HG03469 (cell line): ENCODE data around the gene MAL.

Source experiments
- ATAC-seq: cut with Tn5 transposase; IDR thresholded peaks from one replicate; pipeline ENCODE4 v1.9.1; 2021; ENCODE audit warnings: mild to moderate bottlenecking, moderate library complexity, moderate number of reproducible peaks; ENCODE audit not compliant: unreplicated experiment

Gene MAL

GRCh38 chr2:95060446-95061118, 35.1 kb downstream of the MAL start:
- no peak for ATAC-seq

GRCh38 chr2:95061119-95061512, 35.6 kb downstream of the MAL start:
- no peak for ATAC-seq

GRCh38 chr2:95061601-95062183, 36.2 kb downstream of the MAL start:
- no peak for ATAC-seq

- no peak for ATAC-seq
Measured at GRCh38 chr2:95062242-95063085, 37.0 kb downstream of the MAL start.

- peak; percentile 84 for ATAC-seq
Measured at GRCh38 chr2:95063086-95063958, 37.8 kb downstream of the MAL start.

- ATAC-seq: no peak
Measured at GRCh38 chr2:95068256-95068655, 42.7 kb downstream of the MAL start.

GRCh38 chr2:95069465-95069864, 44.0 kb downstream of the MAL start:
- ATAC-seq: no peak

- ATAC-seq: no peak
Measured at GRCh38 chr2:95071856-95072255, 46.3 kb downstream of the MAL start.

GRCh38 chr2:95072424-95072823, 46.9 kb downstream of the MAL start:
- no peak for ATAC-seq

- no peak for ATAC-seq
Measured at GRCh38 chr2:95073856-95074662, 48.6 kb downstream of the MAL start.

- no peak for ATAC-seq
Measured at GRCh38 chr2:95074663-95075439, 49.3 kb downstream of the MAL start.

GRCh38 chr2:95075440-95076132, 50.1 kb downstream of the MAL start:
- no peak for ATAC-seq

- no peak for ATAC-seq
Measured at GRCh38 chr2:95076705-95077529, 51.4 kb downstream of the MAL start.

- no peak for ATAC-seq
Measured at GRCh38 chr2:95077530-95077825, 52.0 kb downstream of the MAL start.

GRCh38 chr2:95077861-95078603, 52.5 kb downstream of the MAL start:
- ATAC-seq: no peak

GRCh38 chr2:95079199-95079683, 53.7 kb downstream of the MAL start:
- no peak for ATAC-seq

- ATAC-seq: no peak
Measured at GRCh38 chr2:95082477-95082876, 57.0 kb downstream of the MAL start.
